IMR-90 (cell line): ENCODE measurements around the gene ARFGAP3.

Source experiments
- BHLHE40 ChIP-seq: fragments of 150-350 bp; IDR thresholded peaks from 2 replicates; pipeline ENCODE4 v1.6.1; 2016; ENCODE audit warnings: mild to moderate bottlenecking, low read depth, low read length
- CEBPB ChIP-seq: IDR thresholded peaks from 2 replicates; pipeline ENCODE4 v1.6.1; 2012; ENCODE audit warnings: low read depth, low read length, improper control_type of control experiment
- CHD1 ChIP-seq: IDR thresholded peaks from 2 replicates; pipeline ENCODE4 v1.6.1; 2012; ENCODE audit warnings: low read depth, low read length, improper control_type of control experiment
- MAFK ChIP-seq: IDR thresholded peaks from 2 replicates; pipeline ENCODE4 v1.6.1; 2012; ENCODE audit warnings: low read depth, low read length, improper control_type of control experiment
- MAZ ChIP-seq: IDR thresholded peaks from 2 replicates; pipeline ENCODE4 v1.6.1; 2012; ENCODE audit warnings: low read depth, mild to moderate bottlenecking, low read length, improper control_type of control experiment, moderate library complexity, borderline replicate concordance
- MXI1 ChIP-seq: IDR thresholded peaks from 2 replicates; pipeline ENCODE4 v1.6.1; 2012; ENCODE audit warnings: low read depth, mild to moderate bottlenecking, low read length, moderate library complexity, borderline replicate concordance
- NFE2L2 ChIP-seq: fragments of 150-350 bp; IDR thresholded peaks from 2 replicates; pipeline ENCODE4 v1.6.1; 2016; ENCODE audit warnings: low read depth, mild to moderate bottlenecking, low read length
- POLR2A ChIP-seq: IDR thresholded peaks from 2 replicates; pipeline ENCODE4 v1.6.1; 2012; ENCODE audit warnings: mild to moderate bottlenecking, low read depth, low read length
- RAD21 ChIP-seq: IDR thresholded peaks from 2 replicates; pipeline ENCODE4 v1.6.1; 2012; ENCODE audit warnings: low read length, improper control_type of control experiment
- RCOR1 ChIP-seq: IDR thresholded peaks from 2 replicates; pipeline ENCODE4 v1.6.1; 2012; ENCODE audit warnings: mild to moderate bottlenecking, low read length, improper control_type of control experiment; ENCODE audit not compliant: insufficient replicate concordance
- RFX5 ChIP-seq: IDR thresholded peaks from 2 replicates; pipeline ENCODE4 v1.8.0; 2012; ENCODE audit warnings: low read depth, mild to moderate bottlenecking, low read length, moderate library complexity
- SMC3 ChIP-seq: fragments of 150-350 bp; IDR thresholded peaks from 2 replicates; pipeline ENCODE4 v1.6.1; 2016; ENCODE audit warnings: low read depth, mild to moderate bottlenecking, antibody characterized with exemption, low read length, moderate library complexity
- TF ChIP-seq, protein P1 (sequence below): conservative IDR thresholded peaks from 2 replicates; pipeline ENCODE4 v1.5.1; 2012; ENCODE audit warnings: mild to moderate bottlenecking, low read depth, low read length, improper control_type of control experiment
- TF ChIP-seq, protein P2 (sequence below): fragments of 150-350 bp; IDR thresholded peaks from 2 replicates; pipeline ENCODE4 v1.6.1; 2017; ENCODE audit warnings: mild to moderate bottlenecking, antibody characterized with exemption, low read length, low read depth

DNA sequence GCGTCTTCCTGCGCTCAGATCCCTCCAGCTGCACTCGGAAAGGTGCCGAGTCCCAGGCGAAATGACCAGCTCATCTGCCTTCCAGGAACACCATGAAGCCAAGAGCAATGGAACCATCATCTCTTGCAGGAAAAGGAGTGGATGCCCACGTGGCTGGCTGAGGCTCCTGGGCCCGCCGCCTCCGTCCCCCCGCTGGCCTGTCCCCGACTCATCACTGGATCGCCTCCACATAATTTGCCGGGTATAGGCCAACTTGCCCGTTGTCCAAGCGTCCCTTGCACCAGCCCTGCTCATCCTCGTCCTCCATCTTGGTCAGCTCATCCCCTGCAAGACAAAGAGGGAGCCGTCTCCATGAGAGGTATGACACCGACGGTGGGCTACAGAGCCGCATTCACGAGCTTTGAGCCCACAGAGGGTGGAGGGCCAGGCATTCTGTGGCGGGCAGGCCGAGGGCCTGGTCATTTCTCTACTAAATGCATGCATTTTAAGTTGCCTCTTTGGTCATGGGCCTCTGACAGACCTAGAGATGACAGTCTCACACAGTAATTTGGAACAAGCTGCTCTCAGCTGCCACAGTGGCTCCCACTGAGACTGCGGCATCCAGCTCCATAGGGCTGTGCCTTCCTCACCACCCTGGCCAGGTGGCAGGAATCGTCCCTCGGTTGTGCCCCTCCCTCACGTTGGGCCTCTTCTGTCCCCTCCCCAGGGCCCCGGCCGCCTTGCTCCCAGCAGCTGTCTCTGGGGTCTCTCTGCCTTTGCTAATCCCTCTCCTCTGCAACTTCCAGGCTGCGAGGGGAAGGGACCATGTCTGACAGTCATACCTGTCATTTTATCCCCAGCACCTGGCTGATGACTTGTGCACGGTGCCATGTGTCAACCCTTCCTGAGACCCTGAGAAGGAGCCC is 14.3 kb upstream of the ARFGAP3 start:
- no peak for TF ChIP-seq POLR2A
- TF ChIP-seq, protein P1, sequence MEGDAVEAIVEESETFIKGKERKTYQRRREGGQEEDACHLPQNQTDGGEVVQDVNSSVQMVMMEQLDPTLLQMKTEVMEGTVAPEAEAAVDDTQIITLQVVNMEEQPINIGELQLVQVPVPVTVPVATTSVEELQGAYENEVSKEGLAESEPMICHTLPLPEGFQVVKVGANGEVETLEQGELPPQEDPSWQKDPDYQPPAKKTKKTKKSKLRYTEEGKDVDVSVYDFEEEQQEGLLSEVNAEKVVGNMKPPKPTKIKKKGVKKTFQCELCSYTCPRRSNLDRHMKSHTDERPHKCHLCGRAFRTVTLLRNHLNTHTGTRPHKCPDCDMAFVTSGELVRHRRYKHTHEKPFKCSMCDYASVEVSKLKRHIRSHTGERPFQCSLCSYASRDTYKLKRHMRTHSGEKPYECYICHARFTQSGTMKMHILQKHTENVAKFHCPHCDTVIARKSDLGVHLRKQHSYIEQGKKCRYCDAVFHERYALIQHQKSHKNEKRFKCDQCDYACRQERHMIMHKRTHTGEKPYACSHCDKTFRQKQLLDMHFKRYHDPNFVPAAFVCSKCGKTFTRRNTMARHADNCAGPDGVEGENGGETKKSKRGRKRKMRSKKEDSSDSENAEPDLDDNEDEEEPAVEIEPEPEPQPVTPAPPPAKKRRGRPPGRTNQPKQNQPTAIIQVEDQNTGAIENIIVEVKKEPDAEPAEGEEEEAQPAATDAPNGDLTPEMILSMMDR = no peak
- no peak for TF ChIP-seq MXI1
- TF ChIP-seq RAD21 = no peak
- TF ChIP-seq NFE2L2 = no peak
- no peak for TF ChIP-seq RFX5
- TF ChIP-seq MAFK = no peak
- TF ChIP-seq CHD1 = no peak
- no peak for TF ChIP-seq CEBPB
- TF ChIP-seq, protein P2, sequence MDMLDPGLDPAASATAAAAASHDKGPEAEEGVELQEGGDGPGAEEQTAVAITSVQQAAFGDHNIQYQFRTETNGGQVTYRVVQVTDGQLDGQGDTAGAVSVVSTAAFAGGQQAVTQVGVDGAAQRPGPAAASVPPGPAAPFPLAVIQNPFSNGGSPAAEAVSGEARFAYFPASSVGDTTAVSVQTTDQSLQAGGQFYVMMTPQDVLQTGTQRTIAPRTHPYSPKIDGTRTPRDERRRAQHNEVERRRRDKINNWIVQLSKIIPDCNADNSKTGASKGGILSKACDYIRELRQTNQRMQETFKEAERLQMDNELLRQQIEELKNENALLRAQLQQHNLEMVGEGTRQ = no peak
- no peak for TF ChIP-seq SMC3
- no peak for TF ChIP-seq RCOR1
- no peak for TF ChIP-seq MAZ
- TF ChIP-seq BHLHE40 = no peak
